ENCODE data around the gene TMEM242. TPM values are rescaled to one million over a fixed set of nuclear protein-coding genes. Genes with fewer than 3 reads are reported as not detected.

TMEM242 gene
- total RNA-seq, 6 experiments from 2014 or later, result 4.4 to 8.8 (median 7.3) TPM

DNA sequence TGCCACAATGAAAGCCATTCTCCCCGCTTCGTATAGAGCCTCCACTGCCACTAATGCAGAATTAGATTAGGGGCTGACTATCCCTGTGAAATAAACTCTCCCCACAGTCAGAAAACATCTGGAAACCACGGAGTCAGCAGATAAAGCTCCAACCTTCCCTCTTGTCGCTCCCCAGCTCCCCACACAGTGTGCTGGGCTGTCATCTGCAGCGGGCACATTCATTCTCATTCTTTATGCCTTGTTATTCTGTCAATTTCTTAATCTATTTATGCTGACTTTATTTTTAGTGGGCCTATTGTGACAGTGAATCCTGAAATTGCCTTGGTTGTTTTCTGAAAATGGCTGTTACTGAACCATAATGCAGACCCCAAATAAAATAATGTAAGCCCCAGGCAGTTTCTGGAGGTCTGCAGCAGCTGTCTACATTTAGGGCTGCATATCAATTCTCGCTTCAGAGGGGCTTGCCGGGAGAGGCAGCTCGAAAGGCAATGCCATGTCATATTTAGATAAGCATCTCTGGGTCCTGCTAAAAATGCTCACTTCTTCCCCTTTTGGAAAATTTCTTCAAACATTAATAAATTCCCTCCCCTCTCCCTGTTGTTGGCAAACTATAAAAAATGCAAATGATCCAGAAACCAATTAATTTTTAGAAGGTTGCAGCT lies 71.6 kb downstream of the TMEM242 start:
- DNase-seq (no peak), ATAC-seq (no peak)
- no peaks in the 10 kb centered on the region for H3K27me3 ChIP-seq
- intact Hi-C loops (cut with DNase I), result no loop called here
- H3K27ac ChIP-seq, result no peak overlapping the region
- no peaks in the 10 kb centered on the region for H3K36me3 ChIP-seq
- WGBS (ENCODE audit: insufficient coverage, low coverage, low lambda C conversion rate, missing lambda C conversion rate), result 61% methylated on average over 5 of the region's 8 CpGs
- H3K4me1 ChIP-seq, result no peaks in the 10 kb centered on the region
- TF ChIP-seq POLR2A (IDR thresholded peaks at IDR 0.05) (no peak), CTCF (IDR thresholded peaks at IDR 0.05) (no peak)
- no peak overlapping the region for H3K4me3 ChIP-seq
- H3K9me3 ChIP-seq, result no peaks in the 10 kb centered on the region

DNA sequence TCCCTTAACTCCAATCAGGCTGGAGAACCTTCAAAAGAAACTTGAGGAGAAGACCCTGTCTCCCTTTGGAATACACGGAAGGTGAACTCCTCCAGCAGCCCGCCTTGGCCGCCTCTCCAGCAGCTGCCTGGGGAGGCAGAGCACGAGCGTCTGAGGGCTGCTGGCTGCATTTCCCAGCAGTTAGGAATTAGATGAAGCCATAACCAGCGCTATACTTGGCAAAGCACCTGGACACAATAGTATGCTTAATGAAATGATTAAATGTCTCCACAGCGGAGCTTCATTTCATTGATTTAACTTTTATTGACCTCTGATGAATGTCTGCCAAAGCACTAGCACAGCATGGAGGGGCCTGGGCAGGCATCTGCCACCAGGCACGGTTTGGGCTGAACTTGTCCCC lies 73.5 kb downstream of the TMEM242 start:
- TF ChIP-seq POLR2A (IDR thresholded peaks at IDR 0.05) (no peak), CTCF (IDR thresholded peaks at IDR 0.05) (no peak)
- 35% methylated on average over 5 of the region's 8 CpGs for WGBS (ENCODE audit: insufficient coverage, low coverage, low lambda C conversion rate, missing lambda C conversion rate)
- intact Hi-C loops (cut with DNase I), result no loop called here
- H3K4me3 ChIP-seq, result no peak overlapping the region
- H3K4me1 ChIP-seq, result no peaks in the 10 kb centered on the region
- ATAC-seq (peak in 2 of 4 donors; percentile 25 to 51), DNase-seq (no peak)
- no peaks in the 10 kb centered on the region for H3K36me3 ChIP-seq
- H3K9me3 ChIP-seq, result no peaks in the 10 kb centered on the region
- H3K27ac ChIP-seq, result no peak overlapping the region
- no peaks in the 10 kb centered on the region for H3K27me3 ChIP-seq

- 14% methylated on average over 1 of the region's 1 CpG for WGBS (ENCODE audit: insufficient coverage, low coverage, low lambda C conversion rate, missing lambda C conversion rate)
- Histone ChIP-seq H3K4me1 (no peaks in the 10 kb centered on the region), H3K27me3 (no peaks in the 10 kb centered on the region), H3K36me3 (no peaks in the 10 kb centered on the region), H3K9me3 (no peaks in the 10 kb centered on the region), H3K4me3 (no peak overlapping the region), H3K27ac (no peak overlapping the region)
- no peak for DNase-seq
- intact Hi-C loops (cut with DNase I), result no loop called here
- TF ChIP-seq POLR2A (IDR thresholded peaks at IDR 0.05) (no peak), CTCF (IDR thresholded peaks at IDR 0.05) (no peak)
- no peak for ATAC-seq
Observed at GRCh38 chr6:157248264-157248663, 75.1 kb downstream of the TMEM242 start.

GRCh38 chr6:157246771-157247484 lies 76.4 kb downstream of the TMEM242 start:
- WGBS (ENCODE audit: insufficient coverage, low coverage, low lambda C conversion rate, missing lambda C conversion rate), result 77% methylated on average over 13 of the region's 14 CpGs
- H3K4me3 ChIP-seq, result no peak overlapping the region
- no peak for TF ChIP-seq POLR2A (IDR thresholded peaks at IDR 0.05)
- no peak for TF ChIP-seq CTCF (IDR thresholded peaks at IDR 0.05)
- no peaks in the 10 kb centered on the region for H3K9me3 ChIP-seq
- no peaks in the 10 kb centered on the region for H3K27me3 ChIP-seq
- DNase-seq (no peak), ATAC-seq (no peak)
- intact Hi-C loops (cut with DNase I), result no loop called here
- no peaks in the 10 kb centered on the region for H3K4me1 ChIP-seq
- no peaks in the 10 kb centered on the region for H3K36me3 ChIP-seq
- no peak overlapping the region for H3K27ac ChIP-seq

Data from right lobe of liver (tissue), 6 donors.